Neural cell (in vitro differentiated cells): Measurements from ENCODE around the gene ADAMTS14.

Source experiments
- EP300 ChIP-seq: fragments of 450-650 bp; conservative IDR thresholded peaks from 2 replicates; pipeline ENCODE4 v1.6.1; 2014; ENCODE audit warnings: antibody characterized with exemption, mild to moderate bottlenecking, moderate library complexity; ENCODE audit not compliant: poor library complexity, severe bottlenecking
- EZH2 ChIP-seq: fragments of 200-600, 300-800 bp; shearing (Covaris generic), sonication (generic); IDR thresholded peaks from 2 replicates; pipeline ENCODE4 v1.6.1; 2014; ENCODE audit warnings: antibody characterized with exemption, low read length, borderline replicate concordance, mild to moderate bottlenecking; ENCODE audit not compliant: insufficient read depth, poor library complexity, severe bottlenecking
- MXI1 ChIP-seq: fragments of 450-650 bp; conservative IDR thresholded peaks from 2 replicates; pipeline ENCODE4 v1.6.1; 2014; ENCODE audit warnings: antibody characterized with exemption, mild to moderate bottlenecking; ENCODE audit not compliant: poor library complexity, severe bottlenecking
- POLR2AphosphoS5 ChIP-seq: IDR thresholded peaks from 2 replicates; pipeline ENCODE4 v1.6.1; 2012
- SMC3 ChIP-seq: fragments of 450-650 bp; conservative IDR thresholded peaks from 2 replicates; pipeline ENCODE4 v1.6.1; 2014; ENCODE audit warnings: antibody characterized with exemption, mild to moderate bottlenecking, moderate library complexity; ENCODE audit not compliant: poor library complexity
- TF ChIP-seq, protein P1 (sequence below): fragments of 450-650 bp; IDR thresholded peaks from 2 replicates; pipeline ENCODE4 v1.5.1; 2014; ENCODE audit warnings: antibody characterized with exemption, mild to moderate bottlenecking, moderate library complexity; ENCODE audit not compliant: poor library complexity, severe bottlenecking
- TF ChIP-seq, protein P2 (sequence below): IDR thresholded peaks from 2 replicates; pipeline ENCODE4 v1.6.1; 2012; ENCODE audit warnings: borderline replicate concordance

- TF ChIP-seq, protein P1, sequence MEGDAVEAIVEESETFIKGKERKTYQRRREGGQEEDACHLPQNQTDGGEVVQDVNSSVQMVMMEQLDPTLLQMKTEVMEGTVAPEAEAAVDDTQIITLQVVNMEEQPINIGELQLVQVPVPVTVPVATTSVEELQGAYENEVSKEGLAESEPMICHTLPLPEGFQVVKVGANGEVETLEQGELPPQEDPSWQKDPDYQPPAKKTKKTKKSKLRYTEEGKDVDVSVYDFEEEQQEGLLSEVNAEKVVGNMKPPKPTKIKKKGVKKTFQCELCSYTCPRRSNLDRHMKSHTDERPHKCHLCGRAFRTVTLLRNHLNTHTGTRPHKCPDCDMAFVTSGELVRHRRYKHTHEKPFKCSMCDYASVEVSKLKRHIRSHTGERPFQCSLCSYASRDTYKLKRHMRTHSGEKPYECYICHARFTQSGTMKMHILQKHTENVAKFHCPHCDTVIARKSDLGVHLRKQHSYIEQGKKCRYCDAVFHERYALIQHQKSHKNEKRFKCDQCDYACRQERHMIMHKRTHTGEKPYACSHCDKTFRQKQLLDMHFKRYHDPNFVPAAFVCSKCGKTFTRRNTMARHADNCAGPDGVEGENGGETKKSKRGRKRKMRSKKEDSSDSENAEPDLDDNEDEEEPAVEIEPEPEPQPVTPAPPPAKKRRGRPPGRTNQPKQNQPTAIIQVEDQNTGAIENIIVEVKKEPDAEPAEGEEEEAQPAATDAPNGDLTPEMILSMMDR, result no peak
- TF ChIP-seq, protein P2, sequence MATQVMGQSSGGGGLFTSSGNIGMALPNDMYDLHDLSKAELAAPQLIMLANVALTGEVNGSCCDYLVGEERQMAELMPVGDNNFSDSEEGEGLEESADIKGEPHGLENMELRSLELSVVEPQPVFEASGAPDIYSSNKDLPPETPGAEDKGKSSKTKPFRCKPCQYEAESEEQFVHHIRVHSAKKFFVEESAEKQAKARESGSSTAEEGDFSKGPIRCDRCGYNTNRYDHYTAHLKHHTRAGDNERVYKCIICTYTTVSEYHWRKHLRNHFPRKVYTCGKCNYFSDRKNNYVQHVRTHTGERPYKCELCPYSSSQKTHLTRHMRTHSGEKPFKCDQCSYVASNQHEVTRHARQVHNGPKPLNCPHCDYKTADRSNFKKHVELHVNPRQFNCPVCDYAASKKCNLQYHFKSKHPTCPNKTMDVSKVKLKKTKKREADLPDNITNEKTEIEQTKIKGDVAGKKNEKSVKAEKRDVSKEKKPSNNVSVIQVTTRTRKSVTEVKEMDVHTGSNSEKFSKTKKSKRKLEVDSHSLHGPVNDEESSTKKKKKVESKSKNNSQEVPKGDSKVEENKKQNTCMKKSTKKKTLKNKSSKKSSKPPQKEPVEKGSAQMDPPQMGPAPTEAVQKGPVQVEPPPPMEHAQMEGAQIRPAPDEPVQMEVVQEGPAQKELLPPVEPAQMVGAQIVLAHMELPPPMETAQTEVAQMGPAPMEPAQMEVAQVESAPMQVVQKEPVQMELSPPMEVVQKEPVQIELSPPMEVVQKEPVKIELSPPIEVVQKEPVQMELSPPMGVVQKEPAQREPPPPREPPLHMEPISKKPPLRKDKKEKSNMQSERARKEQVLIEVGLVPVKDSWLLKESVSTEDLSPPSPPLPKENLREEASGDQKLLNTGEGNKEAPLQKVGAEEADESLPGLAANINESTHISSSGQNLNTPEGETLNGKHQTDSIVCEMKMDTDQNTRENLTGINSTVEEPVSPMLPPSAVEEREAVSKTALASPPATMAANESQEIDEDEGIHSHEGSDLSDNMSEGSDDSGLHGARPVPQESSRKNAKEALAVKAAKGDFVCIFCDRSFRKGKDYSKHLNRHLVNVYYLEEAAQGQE, result no peak
- TF ChIP-seq POLR2AphosphoS5, result no peak
- TF ChIP-seq EZH2, result no peak
- no peak for TF ChIP-seq SMC3
- TF ChIP-seq EP300, result no peak
- TF ChIP-seq MXI1, result no peak
Observed at GRCh38 chr10:70655316-70655715, 17.0 kb upstream of the ADAMTS14 start.
